GM21447 (cell line): ENCODE data around the gene DSCAML1.

ENCODE experiments used
- ATAC-seq: cut with Tn5 transposase; IDR thresholded peaks from one replicate; pipeline ENCODE4 v1.9.1; 2021; ENCODE audit not compliant: unreplicated experiment

The DSCAML1 gene

DNA sequence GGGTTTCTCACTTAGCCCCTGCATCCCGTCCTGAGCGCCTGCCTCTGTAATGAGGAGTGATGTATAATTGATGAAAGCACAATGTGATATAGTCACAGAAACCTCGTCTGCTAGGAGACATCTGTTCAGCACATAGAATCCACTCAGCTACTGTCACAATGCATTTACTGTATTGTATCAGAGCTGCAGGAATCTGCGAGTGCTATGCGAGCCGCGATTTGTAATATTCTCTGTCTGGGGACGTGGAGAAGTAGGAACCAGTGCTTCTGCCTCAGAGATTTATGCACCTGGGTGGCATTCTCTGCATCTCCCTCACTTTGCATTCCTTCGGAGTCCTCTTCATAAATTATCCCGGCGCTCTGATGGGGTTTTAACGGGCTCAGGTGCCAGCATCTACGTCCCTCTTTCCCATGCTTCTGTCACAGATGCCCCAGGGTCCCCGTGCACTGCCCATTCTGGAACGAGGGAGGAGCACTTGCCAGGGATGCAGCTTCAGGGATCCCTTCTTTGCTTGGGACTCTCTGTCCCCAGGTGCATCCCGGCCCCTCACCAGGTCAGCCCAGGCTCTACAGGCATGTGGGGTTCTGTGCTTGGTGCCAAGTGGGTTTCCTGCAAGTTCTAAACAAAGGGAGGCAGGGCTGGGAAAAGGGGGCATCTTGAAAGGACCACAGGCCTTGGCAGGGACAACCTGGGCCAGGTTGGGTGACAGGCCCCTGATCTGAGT is 205.5 kb downstream of the DSCAML1 start:
- no peak for ATAC-seq

DNA sequence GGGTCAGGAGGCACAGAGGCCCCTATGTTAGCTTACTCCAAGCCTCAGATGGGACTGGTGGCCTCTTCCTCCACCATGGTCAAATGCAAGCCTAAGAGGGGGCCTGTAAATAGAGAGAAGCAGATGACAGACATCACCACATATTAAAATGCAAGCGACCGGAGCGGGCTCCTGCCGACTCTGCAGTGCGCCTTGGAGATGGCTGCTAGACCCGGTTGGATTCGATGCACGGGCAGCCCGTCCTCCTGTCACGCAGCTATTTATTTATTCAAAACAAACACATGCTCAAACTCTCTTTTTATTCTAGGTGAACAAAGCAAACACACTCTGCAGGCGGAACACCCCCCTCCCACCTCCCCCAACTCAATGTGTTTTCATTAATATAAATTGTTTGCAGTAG is 208.0 kb downstream of the DSCAML1 start:
- no peak for ATAC-seq

DNA sequence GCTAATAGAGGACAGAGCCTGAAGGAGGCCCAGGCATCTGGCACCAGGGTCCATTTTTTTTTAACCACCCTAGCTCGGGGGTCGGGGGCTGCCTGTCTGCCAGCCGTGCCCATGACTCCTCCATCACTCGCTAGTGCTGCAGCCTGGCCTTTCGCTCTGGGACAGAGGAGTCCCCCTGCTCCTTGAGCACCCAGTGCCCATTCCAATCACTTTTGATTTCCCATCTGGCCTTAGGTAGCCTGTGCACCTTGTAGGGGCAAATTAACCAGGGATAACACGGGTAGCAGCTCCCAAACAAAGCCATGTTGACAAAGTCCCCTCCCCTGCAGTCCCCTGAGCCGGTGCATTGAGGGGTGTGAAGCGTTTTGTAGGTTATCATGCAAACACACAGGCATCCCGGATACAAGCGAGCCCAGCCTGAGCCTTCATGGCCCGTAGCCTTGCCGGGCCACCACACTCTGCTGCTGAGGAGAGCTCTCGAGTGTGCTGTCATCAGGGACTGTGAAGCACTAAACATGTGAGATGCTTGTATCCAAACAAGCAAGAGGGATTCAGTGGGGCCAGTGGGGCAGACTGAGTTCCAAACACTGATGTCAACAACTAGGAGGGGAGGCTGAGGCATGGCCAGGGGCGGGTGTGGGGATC is 208.7 kb downstream of the DSCAML1 start:
- no peak for ATAC-seq

DNA sequence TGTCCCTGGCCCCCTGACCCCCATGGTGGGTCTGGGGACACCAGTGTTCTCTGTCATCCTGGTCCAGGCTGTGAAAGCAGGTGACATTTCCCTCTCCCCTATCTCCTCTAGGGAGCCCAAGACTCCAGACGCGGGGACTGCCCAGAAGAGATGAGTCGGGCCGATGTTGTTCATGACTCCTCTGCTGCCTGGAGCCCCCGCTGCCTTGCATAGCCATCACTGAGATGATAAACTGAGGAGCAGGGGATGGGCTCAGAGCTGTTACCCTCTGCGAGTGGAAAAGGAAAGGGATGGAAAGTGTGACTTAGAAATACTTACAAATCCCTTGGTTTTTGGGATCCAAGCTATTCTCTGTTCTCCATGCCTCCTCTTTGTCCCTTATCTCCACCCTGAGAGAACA is 209.6 kb downstream of the DSCAML1 start:
- ATAC-seq = no peak

DNA sequence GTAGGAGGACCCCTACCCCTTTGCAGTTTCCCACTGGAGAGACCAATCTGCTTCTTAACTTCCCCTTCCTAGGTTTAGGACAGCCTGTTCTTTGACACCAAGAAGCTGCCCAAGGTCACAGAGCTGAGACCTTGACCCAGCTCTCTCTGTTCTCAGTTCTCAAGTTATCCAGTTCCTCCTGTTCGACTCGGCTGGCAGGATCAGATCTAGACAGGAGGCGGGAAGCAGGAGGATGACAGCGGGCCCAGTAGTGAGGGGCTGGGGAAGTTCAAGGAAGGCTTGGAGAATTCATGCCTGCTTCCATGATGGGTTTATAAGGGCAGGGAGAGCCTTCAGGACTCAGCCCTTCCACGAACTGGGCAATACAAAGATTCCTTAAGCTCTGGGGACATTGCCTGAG is 210.6 kb downstream of the DSCAML1 start:
- ATAC-seq = no peak

DNA sequence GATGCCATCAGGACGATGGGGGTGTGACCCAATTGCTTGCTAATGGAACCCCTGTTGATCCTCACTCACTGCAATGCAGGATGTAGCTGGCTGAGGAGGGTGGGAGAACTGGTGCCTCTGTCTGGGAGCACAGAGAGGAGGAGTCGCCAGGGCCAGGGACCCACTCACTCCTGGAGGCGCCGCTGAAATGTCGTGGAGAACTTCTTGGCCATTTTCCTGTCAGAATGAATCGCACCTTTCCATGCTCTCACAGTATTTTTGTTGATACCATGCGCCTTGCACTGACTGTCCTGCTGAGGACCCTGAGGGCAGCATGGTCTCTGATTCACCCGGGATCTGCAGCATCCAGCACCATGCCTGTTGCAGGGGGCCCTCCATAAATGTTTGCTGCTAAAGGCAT is 211.4 kb downstream of the DSCAML1 start:
- ATAC-seq = no peak

DNA sequence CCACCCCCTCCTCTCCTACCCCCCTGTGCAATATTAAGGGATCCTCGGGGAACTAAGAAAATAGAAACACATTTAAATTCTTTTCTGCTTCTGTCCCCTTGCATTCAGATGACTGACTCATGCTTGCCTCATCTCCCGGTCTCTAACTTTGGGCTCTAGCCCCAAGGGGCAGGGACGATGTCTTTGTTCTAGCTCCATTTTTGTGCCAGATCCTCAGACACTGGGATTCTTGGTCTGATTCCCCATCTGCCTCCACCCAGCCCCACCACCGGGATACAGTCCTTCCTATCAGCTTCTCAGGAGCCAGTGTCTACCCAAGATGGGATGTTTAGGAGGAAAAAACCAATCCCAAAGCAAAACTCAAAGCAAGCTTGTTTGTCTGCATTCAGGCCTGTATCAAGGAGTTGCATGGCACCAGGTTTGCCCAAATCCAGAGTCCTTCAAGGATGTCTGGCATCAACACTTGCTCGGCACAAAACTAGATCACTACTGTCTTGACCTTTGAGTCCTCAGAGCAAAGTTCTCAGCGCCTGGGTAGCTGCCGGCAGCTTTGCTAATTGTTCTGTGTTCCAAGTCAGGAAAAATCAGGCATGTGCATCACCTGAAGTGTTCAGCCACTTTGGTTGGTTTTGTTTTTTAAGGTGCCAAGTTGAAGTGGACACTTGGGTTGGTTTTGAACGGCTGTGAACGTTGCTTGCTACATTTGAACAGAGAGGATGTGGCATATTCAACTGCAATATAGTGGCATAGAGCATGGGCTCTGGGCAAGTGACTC is 212.8 kb downstream of the DSCAML1 start:
- no peak for ATAC-seq

DNA sequence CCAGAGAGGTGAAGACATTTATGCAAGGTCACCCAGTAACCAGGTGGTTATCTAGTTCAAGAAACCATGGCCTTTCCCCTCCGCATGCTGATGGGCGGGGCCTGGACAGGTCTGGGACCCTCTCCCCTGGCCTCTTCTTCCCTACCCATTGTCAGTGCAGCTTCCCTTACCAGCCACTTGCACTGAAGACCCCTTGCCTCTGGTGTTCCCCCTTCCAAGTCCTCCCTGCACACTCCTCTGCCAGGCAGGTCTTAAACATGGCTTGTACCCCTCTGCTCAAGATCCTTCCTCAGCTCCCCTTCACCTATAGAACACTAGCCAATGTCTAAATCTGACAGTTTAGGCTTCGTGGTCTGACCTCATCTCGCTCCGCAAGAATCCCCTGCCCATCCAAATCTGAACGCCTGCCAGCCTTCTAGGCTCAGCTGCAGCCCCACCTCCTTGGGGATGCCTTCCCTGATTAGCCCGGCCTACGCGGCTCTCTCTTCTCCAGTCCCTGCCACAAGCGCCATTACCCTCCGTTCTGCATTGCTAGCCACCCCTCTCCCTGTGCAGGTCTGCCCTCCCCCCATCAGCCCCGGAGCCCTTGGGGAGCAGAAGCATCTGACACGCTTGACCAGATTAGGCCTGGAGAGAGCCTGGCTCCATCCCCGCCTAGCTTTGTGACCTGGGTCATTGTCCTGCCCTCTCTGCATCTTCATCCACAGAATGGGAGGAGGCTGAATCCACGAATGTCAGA is 213.8 kb downstream of the DSCAML1 start:
- no peak for ATAC-seq

DNA sequence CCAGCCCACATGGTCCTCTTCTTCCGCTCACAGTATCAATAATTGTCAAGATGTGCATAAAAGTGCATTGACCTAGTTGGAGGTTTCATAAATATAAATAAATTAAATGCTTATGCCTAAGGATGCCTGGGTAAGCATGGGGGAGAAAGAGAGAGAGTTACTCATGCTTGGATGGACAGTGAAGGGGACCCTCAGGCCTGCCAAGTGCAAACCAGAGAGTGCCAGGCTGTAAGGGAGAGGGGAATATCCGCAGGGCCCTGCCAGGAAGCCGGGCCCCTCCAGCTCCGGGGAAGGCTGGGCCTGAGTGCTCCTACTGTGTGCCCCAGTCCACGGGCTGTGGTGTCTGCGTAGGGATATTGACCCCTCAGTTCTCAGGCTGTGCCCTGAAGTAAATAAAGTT is 214.6 kb downstream of the DSCAML1 start:
- ATAC-seq = no peak

DNA sequence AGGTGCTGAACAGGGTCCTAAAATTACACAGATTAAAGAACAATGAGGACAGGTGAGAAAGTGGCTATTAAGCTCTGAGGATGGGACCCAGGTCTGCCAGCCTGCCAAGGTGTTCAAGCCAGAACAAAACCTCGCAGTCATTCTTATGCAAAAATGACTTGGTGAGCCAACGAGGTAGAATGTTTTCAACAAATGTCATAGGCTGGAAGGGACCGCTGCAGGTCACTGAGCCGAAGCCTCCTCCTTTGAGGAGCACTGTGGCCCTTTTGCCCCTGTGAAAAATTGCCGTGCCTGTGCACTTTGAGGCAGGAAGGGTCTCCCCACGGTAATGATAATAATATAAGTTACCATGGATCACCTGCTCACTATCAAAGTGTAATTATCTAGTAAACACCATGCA is 216.2 kb downstream of the DSCAML1 start:
- ATAC-seq = no peak

DNA sequence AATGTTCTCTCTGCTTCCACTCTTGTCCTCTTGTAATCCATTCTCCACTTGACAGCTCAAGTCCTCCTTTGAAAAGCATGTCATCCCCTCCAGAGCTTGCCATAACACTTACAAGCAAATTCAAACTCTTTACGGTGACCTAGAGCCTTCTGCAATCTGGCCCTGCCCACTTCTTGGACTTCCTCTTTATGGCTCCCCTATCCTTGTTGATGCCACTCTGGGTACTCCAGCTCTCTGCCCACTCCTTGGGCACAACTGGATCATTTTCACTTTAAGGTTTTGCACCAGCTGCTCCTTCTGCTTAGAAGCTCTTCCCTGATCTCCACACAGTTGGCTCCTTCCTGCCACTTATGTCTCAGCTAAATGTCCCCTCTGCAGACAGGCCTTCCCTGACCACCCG is 217.9 kb downstream of the DSCAML1 start:
- ATAC-seq = no peak

DNA sequence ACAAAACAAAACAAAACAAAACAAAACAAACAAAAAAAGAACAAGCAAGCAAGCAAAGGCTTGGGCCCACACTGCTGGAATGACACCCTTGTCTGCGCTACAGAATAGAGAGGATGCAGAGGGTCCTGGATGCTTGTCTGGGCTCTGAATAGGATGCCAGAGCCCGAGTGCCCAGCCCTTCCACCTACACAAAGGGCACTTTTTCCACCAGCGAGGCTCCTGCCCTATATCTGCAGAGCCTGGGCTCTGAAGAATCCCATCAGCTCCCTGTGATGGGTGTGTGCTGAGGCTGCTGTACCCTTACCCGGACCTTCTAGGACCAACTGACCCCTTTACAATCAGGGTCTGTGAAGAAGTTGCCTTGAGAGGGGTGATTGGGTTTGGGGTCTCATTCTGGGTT is 221.2 kb downstream of the DSCAML1 start:
- no peak for ATAC-seq

DNA sequence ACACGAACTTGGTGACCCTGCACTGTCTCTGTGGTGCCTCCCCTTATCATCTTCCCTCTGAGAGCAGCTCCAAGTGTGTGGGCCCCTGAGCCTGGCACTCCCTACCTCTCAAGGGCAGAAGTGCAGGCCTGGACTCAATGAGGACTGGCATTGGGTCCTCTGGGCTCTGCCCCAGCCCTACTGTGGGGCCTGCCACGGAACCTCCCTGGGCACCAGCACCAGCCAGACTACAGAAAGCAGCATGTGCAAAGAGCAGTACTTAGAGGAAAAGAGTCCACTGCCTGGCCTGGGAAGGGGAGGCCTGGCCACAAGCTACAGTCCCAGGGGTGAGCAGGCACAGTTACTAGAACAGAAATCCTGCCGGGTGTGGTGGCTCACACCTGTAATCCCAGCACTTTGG is 222.5 kb downstream of the DSCAML1 start:
- no peak for ATAC-seq

DNA sequence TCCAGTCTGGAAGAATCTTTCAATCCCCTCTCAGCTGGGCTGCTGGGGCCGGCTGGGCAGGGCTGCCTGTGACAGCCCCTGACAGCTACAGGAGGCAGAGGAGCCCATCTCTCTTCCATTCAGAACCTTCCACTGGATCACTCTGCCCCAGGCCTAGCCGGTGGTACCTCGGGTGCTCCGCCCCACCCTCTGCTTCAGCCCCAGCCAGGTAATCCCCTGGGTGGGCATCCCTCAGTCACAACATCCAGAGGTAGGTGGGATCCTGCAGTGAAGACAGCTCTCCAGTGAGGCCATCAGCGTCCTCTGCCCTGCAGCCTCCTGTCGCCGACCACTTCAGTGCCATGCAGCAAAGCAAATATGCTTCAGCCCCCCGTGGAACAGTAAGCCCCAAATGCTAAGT is 223.7 kb downstream of the DSCAML1 start:
- ATAC-seq = no peak

DNA sequence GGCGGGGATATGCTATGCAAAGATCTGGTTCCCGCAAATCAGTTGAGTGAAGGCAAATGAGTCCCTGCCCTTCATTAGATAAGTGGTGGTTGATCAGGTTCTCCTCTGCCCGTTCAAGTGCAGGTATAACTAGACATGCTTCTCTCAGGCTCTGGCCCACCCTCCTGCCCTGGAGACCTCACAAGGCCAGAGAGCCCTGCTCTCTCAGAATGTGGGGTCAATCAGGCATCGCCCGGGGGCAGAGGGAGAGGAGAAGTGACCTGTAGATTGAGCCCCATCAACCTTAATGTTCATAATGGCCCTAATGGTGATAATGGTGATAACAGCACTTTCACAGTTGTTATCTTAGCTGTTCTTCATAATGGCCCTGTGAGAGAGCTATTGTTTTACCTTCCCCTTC is 224.3 kb downstream of the DSCAML1 start:
- ATAC-seq = no peak

DNA sequence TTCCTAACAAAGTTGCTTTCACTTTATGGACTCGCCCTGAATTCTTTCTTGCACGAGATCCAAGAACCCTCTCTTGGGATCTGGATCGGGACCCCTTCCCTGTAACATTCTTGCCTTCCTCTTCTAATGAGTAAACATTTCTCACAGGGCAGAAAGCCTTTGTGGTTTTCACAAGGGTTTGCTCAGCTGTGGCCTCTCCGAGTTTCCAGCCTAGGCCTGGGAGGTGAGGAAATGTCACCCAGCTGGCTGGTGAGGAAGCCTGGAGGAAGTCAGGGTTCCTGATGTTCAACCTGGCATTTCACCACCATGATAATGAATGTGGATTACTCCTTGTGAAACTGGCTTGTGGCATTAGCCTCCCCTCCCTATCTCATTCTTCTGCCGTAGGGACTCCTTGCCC is 224.9 kb downstream of the DSCAML1 start:
- ATAC-seq = no peak

DNA sequence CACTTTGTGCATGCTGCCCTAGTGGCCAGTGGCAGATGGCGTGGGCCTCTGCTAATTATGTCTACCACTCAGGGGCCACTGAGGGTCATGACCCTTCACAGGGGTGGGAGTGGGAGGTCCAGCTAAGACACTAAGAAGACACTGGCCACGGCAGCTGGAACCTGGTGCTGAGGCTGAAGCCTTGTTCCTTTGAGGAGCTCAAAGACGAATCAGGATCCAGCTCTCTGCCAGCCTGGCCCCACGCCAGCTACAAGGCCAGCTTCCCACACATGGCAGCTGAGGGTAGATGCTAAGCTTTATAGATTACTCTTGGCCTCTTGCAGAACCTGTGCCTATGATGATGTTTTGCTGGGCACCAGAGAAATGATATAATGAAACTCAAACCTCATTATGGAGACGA is 226.3 kb downstream of the DSCAML1 start:
- ATAC-seq = no peak

DNA sequence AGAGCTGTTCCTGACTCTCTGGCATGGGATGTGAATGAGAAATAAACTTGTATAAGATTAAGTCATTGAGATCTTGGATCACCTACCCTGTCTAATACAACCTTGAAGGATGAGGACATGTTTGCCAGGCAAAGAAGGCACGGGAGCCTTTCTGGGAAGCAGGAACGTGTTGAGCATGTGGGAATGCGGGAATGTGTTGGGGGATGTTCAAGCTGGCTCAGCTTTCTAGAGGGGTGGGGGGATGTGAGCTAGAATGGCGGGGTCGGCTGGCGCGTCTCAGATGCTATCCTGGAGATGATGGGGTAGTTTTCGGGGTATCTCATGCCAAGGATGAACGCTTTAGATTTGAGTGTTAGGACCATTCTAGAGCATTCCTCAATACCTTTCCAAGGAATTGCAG is 227.1 kb downstream of the DSCAML1 start:
- no peak for ATAC-seq

DNA sequence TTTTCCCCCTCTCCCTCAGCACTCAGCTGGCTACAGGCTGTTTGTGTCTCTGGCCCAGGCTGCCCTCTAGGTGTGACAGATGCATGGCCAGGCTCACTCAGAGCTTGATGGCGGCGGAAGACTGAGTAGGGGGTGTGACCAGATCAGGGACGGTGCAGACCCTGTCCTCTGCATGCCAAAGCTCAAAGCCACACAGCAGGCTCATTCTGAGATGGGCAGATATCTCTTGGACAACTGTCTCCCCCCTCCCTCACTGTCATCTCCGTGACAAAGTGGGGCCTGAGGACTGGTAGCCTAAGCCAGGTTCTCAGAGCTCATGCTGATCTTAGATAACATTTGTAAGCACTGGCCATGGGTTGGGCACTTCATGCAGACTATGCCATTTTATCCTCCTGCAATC is 231.3 kb downstream of the DSCAML1 start:
- ATAC-seq = no peak

DNA sequence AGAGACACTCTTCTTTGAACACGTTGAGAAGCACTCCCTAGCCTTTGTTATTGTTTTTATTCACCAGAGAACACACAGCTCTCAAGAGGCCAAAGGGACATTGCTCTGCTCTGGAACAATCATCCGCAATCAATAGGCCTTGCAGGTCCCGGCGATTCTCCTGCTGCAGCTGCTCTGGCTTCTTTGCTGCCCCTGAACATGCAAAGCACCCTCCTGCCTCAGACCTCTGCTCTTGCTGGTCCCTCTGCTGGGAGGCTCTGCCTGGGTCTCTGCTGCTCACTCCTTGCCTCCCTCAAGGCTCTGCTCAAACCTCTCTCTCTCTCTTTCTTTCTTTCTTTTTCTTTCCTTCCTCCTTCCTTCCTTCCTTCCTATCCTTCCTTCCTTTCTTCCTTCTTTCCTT is 232.7 kb downstream of the DSCAML1 start:
- ATAC-seq = no peak

DNA sequence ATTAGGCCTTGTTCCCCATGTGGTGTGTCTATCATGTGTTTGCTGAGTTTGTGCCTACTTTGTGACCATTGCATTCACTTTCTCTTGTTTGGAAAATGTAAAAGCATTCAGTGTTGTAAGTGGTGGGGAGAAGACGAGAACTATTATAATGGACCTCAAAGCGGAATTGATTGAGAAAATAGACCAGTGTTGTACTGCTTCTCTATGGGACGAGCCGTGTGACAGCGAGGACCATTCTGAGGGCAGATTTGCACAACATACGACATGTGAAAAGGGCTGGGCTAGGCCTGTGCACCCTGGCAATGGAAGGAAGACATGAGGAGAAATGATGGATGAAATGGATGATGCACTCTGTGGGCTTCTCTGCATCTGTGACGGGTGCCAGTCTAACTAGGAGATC is 233.5 kb downstream of the DSCAML1 start:
- ATAC-seq = no peak

DNA sequence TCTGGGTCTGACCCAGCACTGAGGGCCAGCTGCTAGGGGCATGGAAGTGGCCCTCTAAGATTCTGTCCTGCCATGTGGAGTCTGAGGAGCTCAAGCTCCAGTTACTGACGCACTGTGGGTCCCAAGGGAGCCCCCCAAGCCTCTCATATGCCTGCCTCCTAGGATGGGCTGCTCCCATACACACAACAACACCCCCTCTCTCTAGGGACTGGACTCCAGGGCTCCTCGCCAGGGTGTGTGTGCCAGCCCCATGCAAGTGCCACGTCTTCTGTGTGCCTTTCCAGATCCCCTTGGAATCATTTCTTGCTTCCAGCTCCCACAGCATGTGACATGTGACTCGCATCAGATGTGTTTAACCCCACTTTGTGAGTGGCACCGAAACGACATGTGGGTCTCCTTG is 234.9 kb downstream of the DSCAML1 start:
- no peak for ATAC-seq
